ENCODE data around the gene CCDC196. TPM values are rescaled to one million over a fixed set of nuclear protein-coding genes. Genes with fewer than 3 reads are reported as not detected.

Gene CCDC196
- total and polyA plus RNA-seq, 2 of the 4 experiments (the other 2 are of a cell fraction) = not detected

DNA sequence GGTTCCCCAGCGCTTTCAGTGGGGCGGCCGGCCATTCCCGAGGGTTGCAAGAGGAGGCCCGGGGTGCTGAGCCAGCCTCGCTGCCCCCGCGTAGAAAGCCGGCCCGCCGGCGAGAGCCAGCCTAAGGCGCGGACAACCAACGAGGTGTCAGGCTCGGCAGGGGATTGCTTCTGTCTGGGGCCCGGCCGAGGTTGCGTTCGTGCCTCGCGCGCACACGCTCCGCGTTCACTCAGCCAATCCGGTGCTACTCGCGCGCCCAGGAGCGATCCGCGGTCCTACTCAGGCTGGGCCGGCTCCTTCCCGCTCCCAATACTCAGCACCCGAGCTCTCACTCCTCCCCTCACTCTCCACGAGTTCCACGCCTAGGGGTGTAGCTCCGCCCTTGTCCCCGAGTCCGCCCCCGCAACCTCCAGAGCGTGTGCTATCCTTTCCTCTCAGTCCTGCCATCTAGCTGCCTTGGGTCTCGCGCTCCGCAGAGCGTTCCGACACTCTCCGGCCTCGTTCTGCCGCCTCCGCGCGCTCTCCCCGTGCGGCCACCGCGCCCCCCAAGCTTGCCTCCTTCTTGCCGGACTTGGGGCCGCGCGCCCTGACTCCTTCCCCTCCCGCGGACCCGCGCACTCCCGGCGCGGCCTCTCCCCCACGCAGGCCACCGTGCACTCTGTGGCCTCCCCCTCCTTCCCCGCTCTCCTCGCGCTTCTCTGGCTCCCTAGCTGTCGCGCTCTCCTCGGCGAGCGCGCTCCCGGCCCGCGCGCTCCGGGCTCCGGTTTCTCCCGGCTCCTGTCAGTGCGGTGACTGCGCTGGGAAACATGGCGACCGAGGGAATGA lies 21.8 kb downstream of the CCDC196 start, which contains the start of gene GPHN (continued):
- TF ChIP-seq USF2 (IDR thresholded peaks at IDR 0.05; ENCODE audit: low read depth, low read length) (no peak), NFE2L2 (IDR thresholded peaks at IDR 0.05; ENCODE audit: low read depth, low read length) (no peak)

GRCh38 chr14:66508547-66508845 lies 22.3 kb downstream of the CCDC196 start:
- CTCF ChIA-PET = interaction anchor here (0.8 kb wide), 1 partner anchor 22 kb away, joined by 3 read pairs; the partner anchor contains the start of gene CCDC196
- no peak for TF ChIP-seq MAZ (IDR thresholded peaks at IDR 0.05; ENCODE audit: borderline replicate concordance, low read depth, low read length)
- no peak for TF ChIP-seq MAFK (IDR thresholded peaks at IDR 0.05; ENCODE audit: low read depth, low read length)
- TF ChIP-seq USF2 (IDR thresholded peaks at IDR 0.05; ENCODE audit: low read depth, low read length) = no peak
- no peak for TF ChIP-seq SMC3 (IDR thresholded peaks at IDR 0.05; ENCODE audit: low read depth, low read length)
- no peak for TF ChIP-seq FOS (IDR thresholded peaks at IDR 0.05; ENCODE audit: low read depth, low read length)
- TF ChIP-seq BHLHE40 (IDR thresholded peaks at IDR 0.05; ENCODE audit: low read depth, low read length) = no peak
- no peak for TF ChIP-seq CHD1 (IDR thresholded peaks at IDR 0.05; ENCODE audit: low read depth, low read length)
- no peak for TF ChIP-seq POLR2A (IDR thresholded peaks at IDR 0.05; ENCODE audit: low read depth, low read length)
- no peak for TF ChIP-seq RAD21 (IDR thresholded peaks at IDR 0.05; ENCODE audit: low read length)
- no peak for TF ChIP-seq NFE2L2 (IDR thresholded peaks at IDR 0.05; ENCODE audit: low read depth, low read length)
- no peak for TF ChIP-seq MXI1 (IDR thresholded peaks at IDR 0.05; ENCODE audit: borderline replicate concordance, low read depth, low read length)
- no peak for TF ChIP-seq CEBPB (IDR thresholded peaks at IDR 0.05; ENCODE audit: low read depth, low read length)
- no peak for TF ChIP-seq RFX5 (IDR thresholded peaks at IDR 0.05; ENCODE audit: low read depth, low read length)
- no peak for TF ChIP-seq RCOR1 (IDR thresholded peaks at IDR 0.05; ENCODE audit: insufficient replicate concordance, low read length)

More at GRCh38 chr14:66508547-66508845, 22.3 kb downstream of the CCDC196 start:
- Histone ChIP-seq H3K23ac (ENCODE audit: low read depth, low read length) (peak overlapping the region; percentile 88; the same call in 1 of the 2 replicates), H3K36me3 (ENCODE audit: control insufficient read depth, insufficient read depth, low read length) (no peaks in the 10 kb centered on the region), H3K4me1 (ENCODE audit: control insufficient read depth, insufficient read depth, low read length) (no peaks in the 10 kb centered on the region), H3K27me3 (ENCODE audit: control insufficient read depth, insufficient read depth, low read length) (no peaks in the 10 kb centered on the region), H3K9me3 (ENCODE audit: control insufficient read depth, insufficient read depth, low read length) (no peaks in the 10 kb centered on the region), H3K79me1 (ENCODE audit: low read depth in 1 of 2, low read length in 2 of 2) (peaks cover 0 to 8% of the 10 kb centered on the region in 2 experiments; a peak in 2 of 4 replicates), H2AFZ (replicated peaks; ENCODE audit: low read length, poor library complexity) (peak overlapping the region; percentile 100), H4K20me1 (ENCODE audit: insufficient read depth, low read length) (no peaks in the 10 kb centered on the region; the same call in none of the 2 replicates), H2BK120ac (ENCODE audit: low read depth, low read length) (no peak overlapping the region), H3K4me3 (ENCODE audit: insufficient read depth, low read depth, low read length) (peak overlapping the region; percentile 96), H4K91ac (ENCODE audit: insufficient read depth, low read depth, low read length) (no peak overlapping the region), H3K4me2 (ENCODE audit: low read depth, low read length) (peak overlapping the region; percentile 81), H3K4ac (ENCODE audit: low read depth, low read length) (no peak overlapping the region; the same call in 1 of the 2 replicates), H3K9ac (ENCODE audit: low read depth, low read length) (peak overlapping the region; percentile 63), H3K9me1 (ENCODE audit: insufficient read depth, low read length) (no peaks in the 10 kb centered on the region), H2AK5ac (ENCODE audit: low read depth, low read length) (no peak overlapping the region), H2BK5ac (ENCODE audit: low read depth, low read length, poor library complexity, severe bottlenecking) (no peak overlapping the region), H3K56ac (ENCODE audit: extremely low read depth, insufficient read depth, low read length) (no peak overlapping the region), H3K27ac (ENCODE audit: insufficient read depth, low read length) (peak overlapping the region; percentile 31; the same call in 1 of the 2 replicates), H2AK9ac (replicated peaks; ENCODE audit: low read depth, low read length, poor library complexity) (peak overlapping the region; percentile 85), H3K14ac (replicated peaks; ENCODE audit: low read depth, low read length) (0 out of 2 replicates have a peak overlapping the region, but pooled peaks have one; percentile 41), H2BK15ac (ENCODE audit: low read depth, low read length) (no peak overlapping the region), H4K5ac (ENCODE audit: low read depth, low read length) (no peak overlapping the region), H3K18ac (ENCODE audit: low read depth, low read length) (no peak overlapping the region), H2BK20ac (ENCODE audit: low read depth, low read length) (no peak overlapping the region), H4K8ac (ENCODE audit: low read depth in 2 of 2, low read length in 2 of 2) (peak overlapping the region in 1 of 2 experiments; percentile 24; a peak in 1 of 4 replicates)
- intact Hi-C loops (cut with micrococcal nuclease) = loop anchor here (5.0 to 10.0 kb wide), 2 partner anchors 839 to 1344 kb away; no protein-coding TSS in a partner anchor
- POLR2A ChIA-PET (ENCODE audit: unreplicated experiment) = no interaction called here
- in situ Hi-C loops (cut with MboI; ENCODE audit: low sequenced_read_pairs) = loop anchor here (25.0 kb wide), 1 partner anchor 779 kb away; no protein-coding TSS in a partner anchor
- dilution Hi-C loops (cut with HindIII; ENCODE audit: low sequenced_read_pairs, unreplicated experiment) = no loop called here
- BruUV-seq (replicated peaks) = no TSS peak
- WGBS, 2 experiments (ENCODE audit: extremely low coverage in 2 of 2, insufficient read length in 1 of 2) = no CpG with 5 or more reads among the region's 19 CpGs
- DNase-seq (no peak), ATAC-seq (ENCODE audit: low read depth) (no peak)
